PFSK-1 (cell line): Measurements from ENCODE around the gene MIPEP.

Experiments
- FOXP2 ChIP-seq: optimal IDR thresholded peaks from 2 replicates; pipeline ENCODE3; 2011; ENCODE audit warnings: borderline replicate concordance, control low read depth, inconsistent platforms; ENCODE audit not compliant: insufficient read depth; ENCODE audit errors: extremely low read length, extremely low read depth
- POLR2AphosphoS5 ChIP-seq: IDR thresholded peaks from 2 replicates; pipeline ENCODE4 v1.6.1; 2012; ENCODE audit warnings: low read depth, mild to moderate bottlenecking, control low read depth, low read length, moderate library complexity
- REST ChIP-seq, 2 experiments: IDR thresholded peaks; 2 replicates each; pipeline versions ENCODE4 v1.6.1 to v1.8.0; 2011 to 2012; ENCODE audit warnings: low read depth in 2 of 2, low read length in 2 of 2, control low read depth in 1 of 2, inconsistent platforms in 1 of 2, mild to moderate bottlenecking in 1 of 2, moderate library complexity in 1 of 2; ENCODE audit not compliant: insufficient read depth in 1 of 2
- SIN3A ChIP-seq: IDR thresholded peaks from 2 replicates; pipeline ENCODE4 v1.6.1; 2012; ENCODE audit warnings: mild to moderate bottlenecking, low read length, moderate library complexity, borderline replicate concordance; ENCODE audit not compliant: insufficient read depth
- TAF1 ChIP-seq: IDR thresholded peaks from 2 replicates; pipeline ENCODE4 v1.6.1; 2012; ENCODE audit warnings: low read length, control low read depth, borderline replicate concordance; ENCODE audit not compliant: insufficient read depth

- TF ChIP-seq REST (IDR thresholded peaks at IDR 0.05; ENCODE audit: insufficient read depth in 1 of 2, low read depth in 2 of 2, low read length in 2 of 2) (no peak), POLR2AphosphoS5 (no peak), SIN3A (no peak), TAF1 (no peak), FOXP2 (no peak)
These were observed 11.9 kb downstream of the MIPEP start for GRCh38 chr13:23877286-23877685.
